ENCODE data around the gene ZBTB34.
A peak's percentile ranks its signal among the peaks of the same experiment; 100 is the strongest.

Gene ZBTB34

GRCh38 chr9:126847051-126847450, 13.4 kb upstream of the ZBTB34 start:
- DNase-seq = no peak

GRCh38 chr9:126849591-126850225, 10.7 kb upstream of the ZBTB34 start:
- no peak for DNase-seq

- no peak for DNase-seq
Measured at GRCh38 chr9:126851286-126851880, 9.1 kb upstream of the ZBTB34 start.

- no peak for DNase-seq
Measured at GRCh38 chr9:126852086-126852688, 8.3 kb upstream of the ZBTB34 start.

DNA sequence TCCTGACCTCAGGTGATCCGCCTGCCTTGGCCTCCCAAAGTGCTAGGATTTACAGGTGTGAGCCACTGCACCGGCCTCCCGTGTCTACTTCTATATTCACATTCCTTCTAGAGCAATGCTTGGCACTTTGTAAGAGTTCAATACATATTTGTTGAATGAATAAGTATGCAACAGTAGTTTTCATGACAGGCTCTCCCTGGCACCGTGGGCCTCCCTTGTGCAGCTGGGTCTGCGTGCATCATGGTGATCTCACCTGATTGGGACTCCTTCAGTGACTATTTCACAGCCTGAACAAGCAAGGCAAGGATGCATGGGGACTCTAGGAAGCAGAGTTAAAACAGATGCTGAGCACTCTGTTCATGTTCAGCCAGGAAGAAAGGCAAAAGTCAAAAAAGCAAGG, 6.8 kb upstream of the ZBTB34 start:
- no peak for DNase-seq

DNA sequence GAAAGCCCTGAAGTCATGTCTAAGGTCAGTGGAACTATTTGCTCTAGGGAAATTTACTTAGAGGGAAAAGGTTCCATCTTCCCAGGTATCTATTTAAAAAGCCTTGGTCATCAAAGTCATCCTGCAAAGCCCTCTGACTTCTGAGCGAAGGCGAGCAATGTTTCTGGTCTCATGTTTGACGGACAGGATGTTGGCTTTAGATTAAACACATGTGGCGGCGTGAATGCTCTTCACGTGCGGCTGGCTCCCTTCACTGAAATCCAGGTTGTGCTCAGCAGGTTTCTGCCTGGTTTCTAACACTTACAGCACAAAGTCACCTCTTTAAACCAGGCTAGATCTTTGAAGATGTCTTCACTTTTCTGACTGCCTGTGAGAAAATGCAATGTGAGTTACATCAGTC, 5.7 kb upstream of the ZBTB34 start:
- no peak for DNase-seq

DNA sequence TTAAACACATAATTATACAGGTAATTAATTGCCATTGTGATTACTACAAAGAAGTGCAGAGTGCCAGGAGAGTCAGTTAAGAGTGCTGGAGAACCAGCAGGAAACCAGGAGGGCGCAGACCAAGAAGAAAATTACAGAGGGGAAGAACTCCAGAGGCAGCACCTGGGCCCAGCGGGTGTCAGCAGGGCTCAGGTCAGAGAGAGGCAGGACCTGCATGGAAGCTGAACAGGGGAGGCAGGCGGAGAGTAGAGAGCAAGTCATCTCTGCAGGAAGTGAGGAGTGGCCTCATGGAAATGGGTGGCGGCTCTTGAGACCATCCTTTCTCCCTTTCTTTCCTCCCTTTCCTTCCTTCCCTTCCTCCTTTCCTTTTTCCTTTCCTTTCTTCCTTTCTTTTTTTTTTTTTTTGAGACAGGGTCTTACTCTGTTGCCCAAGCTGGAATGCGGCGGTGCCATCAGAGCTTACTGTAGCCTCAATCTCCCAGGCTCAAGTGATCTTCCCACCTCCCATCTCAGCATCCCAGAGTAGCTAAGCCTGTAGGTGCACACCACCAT, 4.0 kb upstream of the ZBTB34 start:
- DNase-seq = no peak

DNA sequence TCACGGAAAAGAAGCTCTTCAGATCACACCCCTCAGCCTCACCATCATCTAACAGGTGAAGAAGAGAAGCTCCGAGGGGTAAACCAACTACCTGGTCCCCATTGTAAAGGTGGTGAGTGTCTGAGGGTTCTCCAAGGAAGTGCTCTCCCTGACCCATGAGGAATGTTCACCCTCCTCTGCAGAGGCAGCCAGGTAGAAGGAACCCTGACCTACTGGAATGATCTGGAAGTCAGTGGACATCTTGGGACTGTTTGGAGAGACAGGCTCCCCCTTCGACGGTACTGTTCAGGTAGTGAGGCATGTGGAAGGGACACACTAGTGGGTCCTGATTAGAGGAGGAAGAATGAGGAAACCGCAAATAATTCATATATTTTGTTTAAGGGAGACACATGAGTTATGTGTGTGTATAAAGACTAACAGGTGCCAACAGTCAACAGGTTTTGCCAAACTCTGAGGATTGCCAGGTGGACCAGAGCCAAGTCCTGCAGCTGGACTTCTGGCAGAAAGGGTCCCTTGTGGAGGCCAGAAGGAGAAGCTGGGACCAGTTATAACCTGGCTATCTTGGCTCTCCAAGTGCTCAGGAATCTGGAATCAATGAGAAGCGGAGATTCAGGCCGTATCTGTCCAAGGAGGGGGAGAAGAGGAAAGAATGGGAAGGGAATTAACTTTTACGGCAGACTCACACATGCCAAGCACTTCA, 3.0 kb upstream of the ZBTB34 start:
- DNase-seq = no peak

- DNase-seq = no peak
Measured at GRCh38 chr9:126859111-126859510, 1.3 kb upstream of the ZBTB34 start.

GRCh38 chr9:126860757-126861466, 473 bp downstream of the ZBTB34 start:
- peak; percentile 5 to 7 for DNase-seq

DNA sequence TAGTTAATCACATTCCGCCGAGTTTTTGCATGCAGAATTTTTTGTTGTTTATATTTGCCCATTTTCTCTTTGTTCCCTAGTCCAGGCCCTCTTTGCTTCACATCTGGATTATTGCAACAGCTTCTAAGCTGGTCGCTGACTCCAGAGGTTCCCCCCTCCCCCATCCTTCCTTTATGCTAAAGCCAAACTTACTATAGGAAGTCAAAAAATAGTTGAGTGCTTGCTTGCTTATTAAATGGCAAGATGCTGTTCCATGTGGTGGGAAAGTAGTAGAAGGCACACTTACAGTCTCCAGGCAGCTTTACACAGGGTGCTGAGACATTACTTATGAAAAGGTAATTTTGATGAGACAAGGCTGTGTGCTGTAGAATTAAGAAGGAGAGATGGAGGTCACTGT, 1.3 kb downstream of the ZBTB34 start:
- DNase-seq = no peak

- no peak for DNase-seq
Measured at GRCh38 chr9:126862104-126862761, 1.8 kb downstream of the ZBTB34 start.

DNA sequence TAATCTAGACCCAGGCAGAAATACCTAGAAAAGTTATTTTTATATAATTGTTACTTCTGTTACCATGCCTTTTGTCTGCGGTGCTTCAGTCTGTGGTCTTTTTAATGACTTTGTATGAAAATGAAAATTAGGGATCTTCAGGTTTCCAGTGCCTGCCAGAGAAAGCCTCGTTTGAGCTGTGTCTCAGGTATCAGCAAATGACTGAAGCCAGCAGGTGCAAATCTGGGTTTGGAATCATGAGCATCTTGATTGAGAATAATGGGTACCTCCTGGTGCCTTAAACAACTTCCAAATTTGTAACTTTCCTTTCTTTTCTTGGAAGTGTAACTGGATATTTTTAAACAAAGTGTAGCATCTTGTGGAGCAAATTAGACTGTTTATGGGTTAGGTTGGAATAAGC, 4.3 kb downstream of the ZBTB34 start:
- no peak for DNase-seq

DNA sequence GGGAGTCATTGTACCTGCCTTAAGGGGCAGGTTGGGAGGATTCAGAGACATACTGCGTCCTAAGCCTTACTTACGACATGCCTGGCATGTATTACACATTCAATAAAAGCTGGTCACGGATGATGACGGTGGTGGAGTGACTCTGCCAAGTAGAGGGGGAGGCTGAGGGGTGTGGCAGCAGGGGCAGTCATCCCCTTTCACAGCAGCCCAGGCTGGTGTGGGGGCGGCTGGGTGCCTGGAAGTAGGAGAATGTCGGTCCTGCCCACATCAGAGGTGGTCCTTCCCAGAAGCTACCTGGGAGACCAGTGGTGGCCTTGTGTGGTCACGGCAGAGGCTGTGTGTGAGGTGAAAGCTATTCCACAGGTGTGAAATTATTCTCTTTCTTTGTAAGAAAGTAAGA, 8.9 kb downstream of the ZBTB34 start:
- no peak for DNase-seq

GRCh38 chr9:126872516-126872915, 12.1 kb downstream of the ZBTB34 start:
- DNase-seq = no peak

DNA sequence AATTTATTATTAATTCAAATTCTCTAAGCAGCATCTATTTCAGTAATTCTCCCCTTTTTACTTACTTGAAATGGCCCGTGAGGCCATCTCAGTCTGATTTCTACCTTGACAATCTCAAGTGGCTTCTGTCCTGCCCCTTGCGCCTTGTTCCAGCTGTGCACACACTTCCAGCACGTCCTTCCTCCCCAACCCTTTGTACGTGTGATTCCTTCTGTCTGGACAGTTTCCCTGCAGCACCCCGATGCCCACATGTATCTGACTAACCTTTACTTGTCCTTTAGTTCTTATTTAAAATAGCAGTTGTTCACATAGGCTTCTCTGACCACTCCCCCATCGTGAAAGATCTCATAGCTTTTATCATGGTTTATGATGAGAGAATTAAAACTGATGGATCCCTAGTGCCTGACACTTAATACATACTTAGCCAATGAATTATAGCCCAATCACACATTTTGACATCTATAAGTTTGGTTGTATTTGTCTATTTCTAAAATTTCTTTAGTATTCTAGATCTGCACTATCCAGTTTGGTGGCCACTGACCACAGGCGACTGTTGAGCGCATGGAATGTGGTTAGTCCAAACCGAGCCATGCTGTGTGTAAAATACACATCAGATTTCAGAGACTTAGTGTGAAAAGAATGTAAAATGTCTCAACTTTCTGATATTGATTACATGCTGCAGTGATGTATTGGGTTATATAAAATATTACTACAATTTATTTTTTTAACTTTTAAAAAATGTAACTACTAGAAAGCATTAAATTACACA, 14.3 kb downstream of the ZBTB34 start:
- no peak for DNase-seq

DNA sequence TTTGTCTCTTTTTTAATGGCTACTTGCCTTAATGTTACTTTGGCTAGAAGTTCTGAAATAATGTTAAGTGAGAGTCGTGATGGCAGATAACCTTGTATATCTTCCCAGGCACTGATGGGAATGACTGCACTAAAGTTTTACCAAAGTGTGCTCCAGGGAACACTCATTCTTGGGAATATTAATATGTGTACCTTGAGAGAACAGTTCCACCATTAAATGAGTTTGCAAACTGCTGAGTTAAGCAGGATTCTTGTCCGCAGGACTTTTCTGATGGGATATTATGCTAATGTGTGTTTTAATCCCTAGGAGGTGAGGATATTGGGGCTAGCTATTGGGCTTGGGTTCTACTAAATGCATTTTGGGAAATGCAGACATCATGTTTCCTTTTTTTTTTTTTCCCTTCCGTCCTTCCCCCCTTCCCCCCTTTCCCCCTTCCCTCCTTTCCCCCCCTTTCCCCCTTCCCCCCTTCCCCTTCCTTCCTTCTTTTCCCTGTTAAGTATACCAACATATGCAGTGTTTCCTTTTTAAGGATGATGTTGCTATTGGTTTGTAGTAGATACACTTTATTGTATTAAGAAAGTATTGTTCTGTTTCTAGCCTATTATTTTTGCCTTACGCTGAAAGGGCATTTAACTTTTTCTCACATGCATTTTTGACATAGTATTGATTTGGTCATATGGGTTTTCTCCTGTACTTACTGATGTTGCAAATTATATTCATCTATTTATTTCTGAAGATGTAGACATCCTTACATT, 15.5 kb downstream of the ZBTB34 start:
- no peak for DNase-seq

DNA sequence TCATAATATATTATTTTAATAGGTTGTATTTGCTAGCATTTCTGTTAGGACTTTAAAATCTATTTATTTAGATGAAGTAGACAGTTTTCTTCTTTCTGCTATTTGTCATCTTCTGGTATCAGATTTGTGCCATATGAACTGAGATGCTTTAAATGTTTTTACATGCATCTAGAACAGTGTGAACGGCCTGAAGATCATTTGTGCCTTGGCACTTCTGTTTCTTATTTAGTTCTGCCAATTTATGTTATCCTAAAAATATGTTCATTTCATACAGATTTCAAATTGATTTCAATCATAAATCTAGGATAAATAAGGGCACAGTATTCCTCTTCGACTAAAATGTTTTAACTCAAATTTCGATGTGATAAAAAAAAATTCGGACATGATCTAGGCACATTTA, 16.1 kb downstream of the ZBTB34 start:
- DNase-seq = no peak

DNA sequence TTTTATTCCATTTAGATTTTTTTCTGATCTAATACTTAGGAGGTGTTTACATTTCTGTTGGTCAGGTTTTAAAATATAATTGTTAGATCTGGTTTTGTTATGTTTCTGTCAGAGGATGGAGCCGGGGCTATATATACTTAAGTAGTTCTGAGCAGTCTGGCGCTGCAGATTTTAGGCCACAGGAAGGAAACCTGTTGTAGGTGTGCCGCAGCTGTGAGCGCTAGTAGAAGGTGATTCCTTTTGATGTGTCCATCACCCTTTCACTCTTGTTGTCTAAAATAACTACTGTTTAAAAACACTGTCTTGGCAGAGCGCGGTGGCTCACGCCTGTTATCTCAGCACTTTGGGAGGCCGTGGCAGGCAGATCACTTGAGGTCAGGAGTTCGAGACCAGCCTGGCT, 17.0 kb downstream of the ZBTB34 start:
- DNase-seq = peak; percentile 14 to 17

- no peak for DNase-seq
Measured at GRCh38 chr9:126879288-126879687, 18.8 kb downstream of the ZBTB34 start.

All from CD4-positive, alpha-beta T cell treated with Interleukin-1 beta for 1 hour (primary cell).